AG04450 (cell line): ENCODE measurements around the gene CCDC3. TPM values are rescaled to one million over a fixed set of nuclear protein-coding genes. Genes with fewer than 3 reads are reported as not detected.

Experiments
- CTCF ChIA-PET: fragments of 300-600, 350-600 bp; formaldehyde crosslinking; extraction: SDS; loops from one replicate; lab custom pipeline; 2022; ENCODE audit warnings: antibody characterized with exemption, inconsistent platforms; lab: Charles Lee
- POLR2A ChIA-PET: fragments of 350-600 bp; formaldehyde crosslinking; extraction: SDS; loops from one replicate; lab custom pipeline; 2021; ENCODE audit warnings: antibody characterized with exemption, inconsistent platforms; lab: Yijun Ruan, JAX
- DNase-seq: peaks from one replicate; pipeline ENCODE4 v3.0.0-alpha.2; 2011; ENCODE audit warnings: low read depth, low spot score
- H3K27ac ChIP-seq: one replicate; pipeline ENCODE4 v1.5.1; 2012; ENCODE audit warnings: low read depth, low read length, control low read depth
- H3K27me3 ChIP-seq: one replicate; pipeline ENCODE4 v1.6.0; 2012; ENCODE audit warnings: low read length; ENCODE audit not compliant: control insufficient read depth, insufficient read depth
- H3K4me3 ChIP-seq: 2 replicates; pipeline ENCODE4 v1.5.1; 2011; ENCODE audit warnings: mild to moderate bottlenecking, low read depth, low read length, control low read depth
- H3K9me3 ChIP-seq: 2 replicates; pipeline ENCODE4 v1.5.1; 2012; ENCODE audit warnings: low read length; ENCODE audit not compliant: control insufficient read depth, insufficient read depth
- CTCF ChIP-seq: IDR thresholded peaks from 2 replicates; pipeline ENCODE4 v1.5.1; 2011; ENCODE audit warnings: low read depth, low read length, control low read depth, inconsistent platforms
- polyA plus RNA-seq: library from polyadenylated mRNA; depleted of rRNA; stranded (reverse); fragments of >200 nt; gene quantifications from 2 replicates; pipeline ENCODE4 v1.2.3, GENCODE V29; 2011

CCDC3 gene
- polyA plus RNA-seq, 1 experiment, result 3.3 TPM

- Histone ChIP-seq H3K27ac (no peak overlapping the region), H3K9me3 (no peaks in the 10 kb centered on the region; the same call in 1 of the 2 replicates), H3K27me3 (peaks cover 3% of the 10 kb centered on the region), H3K4me3 (no peak overlapping the region)
- ChIA-PET POLR2A (no interaction called here), CTCF (no interaction called here)
- no peak for DNase-seq
- no peak for TF ChIP-seq CTCF
These were observed 39.9 kb downstream of the CCDC3 start for GRCh38 chr10:12961416-12962205.

GRCh38 chr10:12960941-12961340 lies 40.6 kb downstream of the CCDC3 start:
- no peak for DNase-seq
- Histone ChIP-seq H3K27ac (no peak overlapping the region), H3K9me3 (no peaks in the 10 kb centered on the region; the same call in 1 of the 2 replicates), H3K27me3 (peaks cover 3% of the 10 kb centered on the region), H3K4me3 (no peak overlapping the region)
- no peak for TF ChIP-seq CTCF
- ChIA-PET POLR2A (no interaction called here), CTCF (no interaction called here)

GRCh38 chr10:12960334-12960898 lies 41.1 kb downstream of the CCDC3 start:
- no peak for DNase-seq
- no peak for TF ChIP-seq CTCF
- Histone ChIP-seq H3K27me3 (peaks cover 3% of the 10 kb centered on the region), H3K27ac (no peak overlapping the region), H3K9me3 (no peaks in the 10 kb centered on the region; the same call in 1 of the 2 replicates), H3K4me3 (no peak overlapping the region)
- POLR2A ChIA-PET, result interaction anchor here (1.0 kb wide), 1 partner anchor 765 kb away, joined by 4 read pairs; the partner anchor contains the start of genes CDC123 and NUDT5
- CTCF ChIA-PET, result no interaction called here

- H3K27me3 ChIP-seq, result peaks cover 3% of the 10 kb centered on the region
- no peak for DNase-seq
- ChIA-PET POLR2A (no interaction called here), CTCF (no interaction called here)
- no peak overlapping the region for H3K4me3 ChIP-seq
- H3K9me3 ChIP-seq, result no peaks in the 10 kb centered on the region; the same call in 1 of the 2 replicates
- no peak for TF ChIP-seq CTCF
- H3K27ac ChIP-seq, result no peak overlapping the region
These were observed 42.9 kb downstream of the CCDC3 start for GRCh38 chr10:12958546-12959110.

GRCh38 chr10:12957081-12957480 lies 44.4 kb downstream of the CCDC3 start:
- POLR2A ChIA-PET, result no interaction called here
- no peaks in the 10 kb centered on the region; the same call in 1 of the 2 replicates for H3K9me3 ChIP-seq
- H3K27me3 ChIP-seq, result peaks cover 3% of the 10 kb centered on the region
- H3K4me3 ChIP-seq, result no peak overlapping the region
- DNase-seq, result no peak
- TF ChIP-seq CTCF, result no peak
- no peak overlapping the region for H3K27ac ChIP-seq
- CTCF ChIA-PET, result no interaction called here
